Tibial artery (tissue), 4 donors: Measurements from ENCODE around the gene UBE2G1.

Experiments
- DNase-seq, 2 donors: peaks; one replicate each; pipeline ENCODE4 v3.0.0-alpha.2; 2019
- H3K27ac ChIP-seq, 2 donors: fragments of 200-600 bp; sonication (generic) in 1 of 2; 1 replicate in 1 of 2; 2 replicates in 1 of 2; pipeline ENCODE4 v1.5.1; 2018 to 2019; ENCODE audit warnings: mild to moderate bottlenecking in 1 of 2
- H3K27me3 ChIP-seq, 2 donors: fragments of 200-600 bp; sonication (generic) in 1 of 2; one replicate each; pipeline versions ENCODE4 v1.5.1 to v1.6.0; 2016 to 2019
- H3K36me3 ChIP-seq, 3 donors: fragments of 200-600 bp; sonication (generic) in 2 of 3; one replicate each; pipeline ENCODE4 v1.5.1; 2016 to 2019; ENCODE audit warnings: mild to moderate bottlenecking in 2 of 3
- H3K4me1 ChIP-seq, 4 donors: fragments of 200-600 bp; sonication (generic) in 2 of 4; 1 replicate in 3 of 4; 2 replicates in 1 of 4; pipeline ENCODE4 v1.5.1; 2016 to 2019
- H3K4me3 ChIP-seq, 2 donors: fragments of 200-600 bp; sonication (generic) in 1 of 2; 1 replicate in 1 of 2; 2 replicates in 1 of 2; pipeline ENCODE4 v1.5.1; 2018 to 2019; ENCODE audit warnings: mild to moderate bottlenecking in 2 of 2
- H3K9me3 ChIP-seq, 3 donors: fragments of 200-600 bp; sonication (generic) in 1 of 3; one replicate each; pipeline ENCODE4 v1.5.1; 2016 to 2019
- intact Hi-C: fragments of 100-400 bp; cut with DNase I; formaldehyde crosslinking; loops from one replicate; pipeline ENCODE4 v1.15.0; 2023; ENCODE audit warnings: low total_unique reads
- TF ChIP-seq, protein P1 (sequence below), 2 experiments: fragments of 200-600 bp in 1 of 2; fragments of 450-650 bp in 1 of 2; IDR thresholded peaks; one replicate each; pipeline ENCODE4 v1.5.1; 2017 to 2019; ENCODE audit warnings: antibody characterized with exemption in 2 of 2, mild to moderate bottlenecking in 1 of 2, moderate library complexity in 1 of 2

The UBE2G1 gene

DNA sequence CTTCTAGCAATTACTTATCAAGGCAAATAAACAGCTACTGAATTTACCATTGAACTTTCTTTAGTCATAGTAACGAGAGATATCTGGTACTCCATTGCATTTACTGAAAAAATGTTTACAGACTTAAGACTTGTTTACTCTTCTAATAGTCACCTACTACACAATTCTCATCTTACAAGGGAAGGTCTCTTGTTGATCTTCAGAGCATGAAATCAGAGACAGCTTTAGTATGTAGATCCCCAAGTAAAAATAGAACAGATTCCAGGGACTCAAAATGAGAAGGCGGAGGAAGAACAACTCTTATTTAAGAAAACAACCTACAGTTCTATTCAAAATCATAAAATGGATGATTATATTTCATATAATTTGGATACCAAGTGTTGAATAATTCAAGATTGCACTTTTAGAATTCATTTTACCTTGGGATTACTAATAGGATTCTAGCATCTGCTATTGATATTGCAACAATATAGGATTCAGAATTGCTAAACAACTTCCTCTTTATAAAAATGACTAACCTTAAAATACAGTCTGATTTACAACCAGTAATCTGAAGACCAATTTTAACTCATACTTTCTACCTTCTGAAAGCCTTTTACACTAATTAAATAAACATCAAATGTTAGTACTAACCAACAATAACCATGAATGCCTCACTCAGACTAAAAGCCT lies 20.8 kb downstream of the UBE2G1 start:
- H3K36me3 ChIP-seq: no peaks in the 10 kb centered on the region
- DNase-seq: no peak
- intact Hi-C loops: no loop called here
- no peaks in the 10 kb centered on the region for H3K9me3 ChIP-seq
- H3K4me1 ChIP-seq: peaks cover 0 to 67% (median 20%) of the 10 kb centered on the region in 4 donors
- no peaks in the 10 kb centered on the region for H3K27me3 ChIP-seq
- no peak overlapping the region for H3K4me3 ChIP-seq
- TF ChIP-seq, protein P1, sequence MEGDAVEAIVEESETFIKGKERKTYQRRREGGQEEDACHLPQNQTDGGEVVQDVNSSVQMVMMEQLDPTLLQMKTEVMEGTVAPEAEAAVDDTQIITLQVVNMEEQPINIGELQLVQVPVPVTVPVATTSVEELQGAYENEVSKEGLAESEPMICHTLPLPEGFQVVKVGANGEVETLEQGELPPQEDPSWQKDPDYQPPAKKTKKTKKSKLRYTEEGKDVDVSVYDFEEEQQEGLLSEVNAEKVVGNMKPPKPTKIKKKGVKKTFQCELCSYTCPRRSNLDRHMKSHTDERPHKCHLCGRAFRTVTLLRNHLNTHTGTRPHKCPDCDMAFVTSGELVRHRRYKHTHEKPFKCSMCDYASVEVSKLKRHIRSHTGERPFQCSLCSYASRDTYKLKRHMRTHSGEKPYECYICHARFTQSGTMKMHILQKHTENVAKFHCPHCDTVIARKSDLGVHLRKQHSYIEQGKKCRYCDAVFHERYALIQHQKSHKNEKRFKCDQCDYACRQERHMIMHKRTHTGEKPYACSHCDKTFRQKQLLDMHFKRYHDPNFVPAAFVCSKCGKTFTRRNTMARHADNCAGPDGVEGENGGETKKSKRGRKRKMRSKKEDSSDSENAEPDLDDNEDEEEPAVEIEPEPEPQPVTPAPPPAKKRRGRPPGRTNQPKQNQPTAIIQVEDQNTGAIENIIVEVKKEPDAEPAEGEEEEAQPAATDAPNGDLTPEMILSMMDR (IDR thresholded peaks at IDR 0.05): no peak
- no peak overlapping the region for H3K27ac ChIP-seq

DNA sequence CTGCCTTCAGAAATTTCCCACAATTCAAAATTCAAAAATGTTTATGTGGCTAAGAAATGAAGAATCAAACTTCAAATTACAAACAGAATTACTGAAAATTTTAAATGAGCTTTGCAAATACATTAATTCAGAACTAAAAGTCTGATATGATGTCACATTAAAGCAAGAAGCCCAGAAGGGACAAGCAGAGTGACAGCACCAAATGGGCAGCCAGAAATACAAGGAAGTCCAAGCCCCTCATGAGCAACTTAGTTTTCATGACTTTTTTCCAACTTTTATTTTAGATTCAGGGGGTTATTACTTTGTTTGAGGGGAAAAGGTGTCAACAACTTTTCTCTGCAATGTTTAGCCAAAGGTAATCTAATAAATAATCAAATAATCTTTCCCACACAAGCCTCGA lies 21.5 kb downstream of the UBE2G1 start:
- TF ChIP-seq, protein P1 (IDR thresholded peaks at IDR 0.05): no peak
- no peaks in the 10 kb centered on the region for H3K27me3 ChIP-seq
- no peaks in the 10 kb centered on the region for H3K36me3 ChIP-seq
- no peak overlapping the region for H3K27ac ChIP-seq
- no peaks in the 10 kb centered on the region for H3K9me3 ChIP-seq
- intact Hi-C loops: no loop called here
- peaks cover 0 to 59% (median 16%) of the 10 kb centered on the region in 4 donors for H3K4me1 ChIP-seq
- DNase-seq: no peak
- H3K4me3 ChIP-seq: no peak overlapping the region

DNA sequence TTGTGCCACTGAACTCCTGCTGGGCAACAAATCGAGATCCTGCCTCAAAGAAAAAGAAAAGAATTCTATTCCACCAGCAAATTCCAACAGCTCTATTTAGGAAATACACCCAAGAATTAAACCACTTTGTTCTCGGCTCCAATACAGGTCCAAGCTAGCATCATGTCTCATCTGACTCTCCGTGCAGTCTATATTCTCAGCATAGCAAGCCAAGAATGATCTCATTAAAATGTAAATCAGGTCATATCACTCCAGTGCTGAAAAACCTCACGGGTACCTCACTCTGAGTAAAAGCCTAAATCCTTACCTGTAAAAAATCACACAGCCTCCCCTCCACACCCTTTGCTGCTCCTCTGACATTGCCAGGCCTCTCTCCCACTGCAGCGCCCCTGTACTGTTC lies 23.9 kb downstream of the UBE2G1 start:
- intact Hi-C loops: no loop called here
- H3K27ac ChIP-seq: no peak overlapping the region
- DNase-seq: no peak
- no peaks in the 10 kb centered on the region for H3K9me3 ChIP-seq
- no peaks in the 10 kb centered on the region for H3K27me3 ChIP-seq
- H3K36me3 ChIP-seq: no peaks in the 10 kb centered on the region
- H3K4me3 ChIP-seq: no peak overlapping the region
- H3K4me1 ChIP-seq: peaks cover 0 to 52% (median 16%) of the 10 kb centered on the region in 4 donors
- TF ChIP-seq, protein P1 (IDR thresholded peaks at IDR 0.05): no peak

DNA sequence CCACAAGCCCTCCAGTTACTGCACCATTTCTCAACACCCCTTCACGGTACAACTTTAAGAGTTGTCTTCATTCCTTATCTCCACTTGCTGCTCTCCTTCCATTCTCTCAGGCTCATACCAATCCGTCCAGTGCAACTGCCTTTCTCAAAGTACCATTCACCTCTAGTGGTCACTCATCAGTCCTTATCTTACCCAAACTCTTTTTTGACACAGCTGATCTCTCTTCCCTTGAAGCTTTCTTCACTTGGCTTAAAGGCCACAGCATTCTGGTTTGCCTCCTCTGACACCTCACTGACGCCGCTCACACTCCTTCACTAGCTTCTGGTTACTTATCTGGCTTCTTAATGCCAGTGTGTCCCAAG lies 24.9 kb downstream of the UBE2G1 start:
- Histone ChIP-seq H3K36me3 (no peaks in the 10 kb centered on the region), H3K4me1 (peaks cover 0 to 53% (median 16%) of the 10 kb centered on the region in 4 donors), H3K27me3 (no peaks in the 10 kb centered on the region), H3K27ac (no peak overlapping the region), H3K9me3 (no peaks in the 10 kb centered on the region), H3K4me3 (no peak overlapping the region)
- no peak for DNase-seq
- intact Hi-C loops: no loop called here
- TF ChIP-seq, protein P1 (IDR thresholded peaks at IDR 0.05): no peak

DNA sequence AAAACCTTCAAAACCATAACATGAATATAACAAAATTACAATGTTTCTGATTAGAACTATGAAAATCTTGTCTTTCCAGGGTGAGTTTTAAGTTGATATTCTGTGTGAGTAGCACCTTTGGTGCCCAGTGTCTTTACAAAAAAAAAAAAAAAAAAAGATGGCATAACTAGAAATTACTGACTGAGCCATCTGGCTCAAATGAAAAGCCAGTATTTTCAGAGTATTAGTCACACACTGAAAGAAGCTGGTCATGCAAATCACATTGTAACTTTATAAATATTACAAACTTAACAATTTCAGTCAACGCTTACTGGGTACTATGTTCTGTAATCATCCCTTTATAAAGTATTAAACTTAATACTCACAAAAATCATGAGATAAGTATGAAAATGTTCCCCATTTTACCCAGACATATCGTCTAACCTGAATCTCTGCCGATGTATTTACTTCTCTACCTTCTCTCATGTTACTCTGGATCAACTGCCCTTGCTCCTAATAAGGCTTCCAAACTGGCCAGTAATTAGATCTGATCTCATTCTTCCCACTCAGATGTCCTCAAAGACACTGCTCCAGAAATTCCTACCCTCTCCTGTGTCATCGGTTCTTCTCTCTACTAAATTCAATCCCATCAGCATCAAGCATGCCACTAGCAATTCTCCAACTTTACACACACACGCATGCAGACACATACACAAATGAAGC lies 25.4 kb downstream of the UBE2G1 start:
- Histone ChIP-seq H3K36me3 (no peaks in the 10 kb centered on the region), H3K4me3 (no peak overlapping the region), H3K4me1 (peaks cover 0 to 48% (median 16%) of the 10 kb centered on the region in 4 donors), H3K27ac (no peak overlapping the region), H3K9me3 (no peaks in the 10 kb centered on the region), H3K27me3 (no peaks in the 10 kb centered on the region)
- intact Hi-C loops: no loop called here
- TF ChIP-seq, protein P1 (IDR thresholded peaks at IDR 0.05): no peak
- DNase-seq: no peak
